ENCODE results near the gene PARP15. TPM values are rescaled to one million over a fixed set of nuclear protein-coding genes. Genes with fewer than 3 reads are reported as not detected.

Gene PARP15
- total and polyA plus RNA-seq, 12 donors, result 0.21 to 1.7 (median 0.60) TPM

DNA sequence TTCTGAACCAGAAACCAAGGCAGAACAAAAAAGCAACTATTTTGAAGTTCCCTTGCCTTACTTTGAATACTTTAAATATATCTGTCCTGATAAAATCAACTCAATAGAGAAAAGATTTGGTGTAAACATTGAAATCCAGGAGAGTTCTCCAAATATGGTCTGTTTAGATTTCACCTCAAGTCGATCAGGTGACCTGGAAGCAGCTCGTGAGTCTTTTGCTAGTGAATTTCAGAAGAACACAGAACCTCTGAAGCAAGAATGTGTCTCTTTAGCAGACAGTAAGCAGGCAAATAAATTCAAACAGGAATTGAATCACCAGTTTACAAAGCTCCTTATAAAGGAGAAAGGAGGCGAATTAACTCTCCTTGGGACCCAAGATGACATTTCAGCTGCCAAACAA, 8.7 kb upstream of the PARP15 start:
- Histone ChIP-seq H3K4me1 (peaks cover 0 to 67% (median 16%) of the 10 kb centered on the region in 9 donors), H3K36me3 (peaks cover 0 to 81% (median 28%) of the 10 kb centered on the region in 9 donors), H3K27ac (peak overlapping the region in 1 of 10 donors; percentile 7), H3K9me3 (no peaks in the 10 kb centered on the region), H3K4me3 (no peak overlapping the region), H3K27me3 (no peaks in the 10 kb centered on the region)
- intact Hi-C loops (cut with DNase I), result loop anchor here in 1 of 10 donors (10.0 kb wide), 1 partner anchor 106 kb away; no protein-coding TSS in a partner anchor
- 78 to 88% methylated on average over 3 of the region's 3 CpGs for WGBS, 2 donors
- ATAC-seq (no peak), DNase-seq (no peak)
- TF ChIP-seq, protein P1, sequence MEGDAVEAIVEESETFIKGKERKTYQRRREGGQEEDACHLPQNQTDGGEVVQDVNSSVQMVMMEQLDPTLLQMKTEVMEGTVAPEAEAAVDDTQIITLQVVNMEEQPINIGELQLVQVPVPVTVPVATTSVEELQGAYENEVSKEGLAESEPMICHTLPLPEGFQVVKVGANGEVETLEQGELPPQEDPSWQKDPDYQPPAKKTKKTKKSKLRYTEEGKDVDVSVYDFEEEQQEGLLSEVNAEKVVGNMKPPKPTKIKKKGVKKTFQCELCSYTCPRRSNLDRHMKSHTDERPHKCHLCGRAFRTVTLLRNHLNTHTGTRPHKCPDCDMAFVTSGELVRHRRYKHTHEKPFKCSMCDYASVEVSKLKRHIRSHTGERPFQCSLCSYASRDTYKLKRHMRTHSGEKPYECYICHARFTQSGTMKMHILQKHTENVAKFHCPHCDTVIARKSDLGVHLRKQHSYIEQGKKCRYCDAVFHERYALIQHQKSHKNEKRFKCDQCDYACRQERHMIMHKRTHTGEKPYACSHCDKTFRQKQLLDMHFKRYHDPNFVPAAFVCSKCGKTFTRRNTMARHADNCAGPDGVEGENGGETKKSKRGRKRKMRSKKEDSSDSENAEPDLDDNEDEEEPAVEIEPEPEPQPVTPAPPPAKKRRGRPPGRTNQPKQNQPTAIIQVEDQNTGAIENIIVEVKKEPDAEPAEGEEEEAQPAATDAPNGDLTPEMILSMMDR (IDR thresholded peaks at IDR 0.05), result no peak

DNA sequence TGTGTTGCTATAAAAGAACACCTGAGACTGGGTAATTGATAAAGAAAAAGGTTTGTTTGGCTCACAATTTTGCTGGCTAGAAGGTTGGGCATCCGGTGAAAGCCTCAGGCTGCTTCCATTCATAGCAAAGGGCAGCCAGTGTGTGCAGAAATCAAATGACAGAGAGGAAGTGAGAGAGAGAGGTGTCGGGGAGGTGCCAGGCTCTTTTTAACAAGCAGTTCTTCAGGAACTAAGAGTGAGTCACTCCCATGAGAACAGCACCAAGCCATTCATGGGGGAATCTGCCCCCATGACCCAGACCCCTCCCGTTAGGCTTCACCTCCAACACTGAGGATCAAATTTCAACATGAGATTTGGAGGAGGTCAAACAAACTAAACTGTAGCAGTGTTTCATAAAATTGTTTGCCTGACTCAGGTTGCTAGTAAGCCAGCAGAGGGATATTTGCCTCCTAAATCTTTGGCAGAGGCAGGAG, 4.5 kb upstream of the PARP15 start:
- TF ChIP-seq, protein P1 (IDR thresholded peaks at IDR 0.05), result no peak
- intact Hi-C loops (cut with DNase I), result no loop called here
- ATAC-seq (peak in 1 of 8 donors; percentile 66), DNase-seq (no peak)
- H3K4me1 ChIP-seq, result peaks cover 0 to 49% (median 8%) of the 10 kb centered on the region in 9 donors
- 69 to 71% methylated on average over 3 of the region's 3 CpGs for WGBS, 2 donors
- no peaks in the 10 kb centered on the region for H3K27me3 ChIP-seq
- no peak overlapping the region for H3K4me3 ChIP-seq
- no peaks in the 10 kb centered on the region for H3K9me3 ChIP-seq
- no peak overlapping the region for H3K27ac ChIP-seq
- H3K36me3 ChIP-seq, result peaks cover 0 to 72% (median 21%) of the 10 kb centered on the region in 9 donors

DNA sequence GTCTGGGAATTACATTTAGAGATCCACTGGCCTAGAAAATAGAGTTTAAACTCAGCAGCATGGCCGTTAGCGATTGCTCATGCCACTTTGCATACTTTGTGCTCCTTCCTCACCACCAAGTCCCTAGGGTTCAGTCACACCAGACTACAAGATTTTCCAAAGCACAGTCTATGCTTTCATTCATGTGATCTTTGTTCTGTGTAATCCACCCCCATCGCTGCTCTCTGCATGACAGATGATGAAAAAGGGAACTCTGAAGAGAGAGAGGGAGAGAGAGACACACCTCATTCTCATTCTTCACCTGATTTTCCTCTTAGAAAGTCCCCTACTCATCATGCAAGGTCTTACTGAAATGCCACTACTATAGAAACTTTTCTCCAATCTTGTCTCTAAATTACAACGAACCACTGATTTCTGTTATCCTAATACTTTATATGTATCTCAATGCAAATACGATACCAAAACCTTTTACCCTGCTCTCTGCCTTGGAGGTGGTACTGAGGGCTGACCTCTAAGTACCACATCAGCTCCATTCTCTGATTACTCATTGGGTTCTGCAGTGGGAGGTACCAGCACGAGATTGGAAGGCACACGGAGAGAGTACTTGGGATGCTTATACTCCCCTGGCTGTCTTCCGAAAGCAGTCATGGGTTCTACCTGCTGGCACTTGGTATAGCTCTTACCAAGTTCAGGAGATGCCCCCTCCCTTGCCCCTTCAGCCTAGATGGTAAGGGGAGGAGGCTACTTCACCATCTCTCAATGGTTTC, 1.1 kb upstream of the PARP15 start:
- WGBS, 2 donors, result 64 to 74% methylated on average over 8 of the region's 8 CpGs
- ATAC-seq (no peak), DNase-seq (no peak)
- Histone ChIP-seq H3K36me3 (peaks cover 0 to 38% (median 6%) of the 10 kb centered on the region in 9 donors), H3K9me3 (peaks cover 0 to 7% (median 2%) of the 10 kb centered on the region in 11 donors), H3K4me3 (no peak overlapping the region), H3K27ac (peak overlapping the region in 1 of 10 donors; percentile 86), H3K27me3 (no peaks in the 10 kb centered on the region), H3K4me1 (peaks cover 0 to 37% (median 10%) of the 10 kb centered on the region in 9 donors)
- TF ChIP-seq, protein P1 (IDR thresholded peaks at IDR 0.05), result no peak
- intact Hi-C loops (cut with DNase I), result no loop called here

DNA sequence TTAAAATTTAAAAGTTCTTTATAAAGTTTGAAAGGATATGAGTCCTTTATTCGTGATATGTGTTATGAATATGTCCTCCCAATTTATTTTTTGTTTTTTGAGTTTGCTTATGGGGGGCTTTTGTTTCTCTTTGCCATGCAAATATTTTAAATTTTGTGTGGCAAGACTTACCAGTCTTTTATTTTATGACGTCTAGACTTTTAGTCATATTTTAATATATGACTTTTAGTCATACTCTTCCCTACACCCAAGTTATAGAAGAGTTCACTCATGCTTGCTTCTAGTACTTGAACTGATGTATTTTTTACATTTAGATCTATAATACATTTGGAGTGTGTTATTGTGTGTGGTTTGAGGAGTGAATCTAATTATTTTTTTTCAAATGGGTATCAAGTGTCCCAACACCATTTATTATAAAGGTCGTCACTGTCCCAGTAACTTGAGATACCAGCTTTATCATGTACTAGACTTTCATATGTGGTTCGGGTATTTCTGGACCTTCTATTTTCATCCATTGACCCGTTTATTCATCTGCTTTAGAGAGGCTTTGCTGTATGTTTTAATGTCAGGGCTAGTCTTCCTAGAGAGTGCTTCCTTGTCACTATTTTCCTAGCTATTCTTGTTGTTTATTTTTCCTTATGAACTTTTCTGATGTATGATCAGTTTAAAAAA, 755 bp downstream of the PARP15 start:
- WGBS, 2 donors, result 37 to 41% methylated on average over 5 of the region's 5 CpGs
- DNase-seq (no peak), ATAC-seq (no peak)
- H3K27me3 ChIP-seq, result no peaks in the 10 kb centered on the region
- TF ChIP-seq, protein P1 (IDR thresholded peaks at IDR 0.05), result no peak
- peak overlapping the region in 9 of 10 donors; percentile 36 to 68 (median 58) for H3K4me3 ChIP-seq
- intact Hi-C loops (cut with DNase I), result no loop called here
- peak overlapping the region in 4 of 10 donors; percentile 25 to 86 (median 44) for H3K27ac ChIP-seq
- peaks cover 0 to 25% (median 19%) of the 10 kb centered on the region in 11 donors for H3K9me3 ChIP-seq
- H3K4me1 ChIP-seq, result peaks cover 0 to 27% (median 10%) of the 10 kb centered on the region in 9 donors
- peaks cover 0 to 20% (median 0%) of the 10 kb centered on the region in 9 donors for H3K36me3 ChIP-seq
